GM12891 (cell line): ENCODE data around the gene PLCG2.

Source experiments
- POLR2A ChIP-seq: IDR thresholded peaks from 2 replicates; pipeline ENCODE4 v1.6.1; 2011; ENCODE audit warnings: low read depth, low read length, control low read depth
- POLR2AphosphoS5 ChIP-seq: IDR thresholded peaks from 2 replicates; pipeline ENCODE4 v1.6.1; 2011; ENCODE audit warnings: low read depth, low read length, control low read depth
- SPI1 ChIP-seq: IDR thresholded peaks from 2 replicates; pipeline ENCODE4 v1.6.1; 2011; ENCODE audit warnings: low read depth, low read length, control low read depth
- TAF1 ChIP-seq: IDR thresholded peaks from 2 replicates; pipeline ENCODE4 v1.6.1; 2011; ENCODE audit warnings: low read depth, low read length, control low read depth

- TF ChIP-seq POLR2A (no peak), SPI1 (no peak), POLR2AphosphoS5 (no peak), TAF1 (no peak)
Measured at GRCh38 chr16:81879625-81880024, 100.5 kb downstream of the PLCG2 start.
